Measurements from ENCODE around the gene CBARP.

The CBARP gene

GRCh38 chr19:1254530-1255185 lies 16.9 kb upstream of the CBARP start:
- no peak overlapping the region for H3K4me3 ChIP-seq (ENCODE audit: control insufficient read depth, low read depth, low read length)
- no peak for TF ChIP-seq CTCF (conservative IDR thresholded peaks at IDR 0.05; ENCODE audit: control insufficient read depth, insufficient read depth, low read depth, low read length)
- DNase-seq (ENCODE audit: low read depth): no peak

GRCh38 chr19:1254081-1254527 lies 16.3 kb upstream of the CBARP start:
- DNase-seq (ENCODE audit: low read depth): peak; percentile 56
- no peak for TF ChIP-seq CTCF (conservative IDR thresholded peaks at IDR 0.05; ENCODE audit: control insufficient read depth, insufficient read depth, low read depth, low read length)
- H3K4me3 ChIP-seq (ENCODE audit: control insufficient read depth, low read depth, low read length): peak overlapping the region; percentile 39

- H3K4me3 ChIP-seq (ENCODE audit: control insufficient read depth, low read depth, low read length): peak overlapping the region; percentile 39
- DNase-seq (ENCODE audit: low read depth): no peak
- no peak for TF ChIP-seq CTCF (conservative IDR thresholded peaks at IDR 0.05; ENCODE audit: control insufficient read depth, insufficient read depth, low read depth, low read length)
Observed at GRCh38 chr19:1253514-1254080, 15.8 kb upstream of the CBARP start.

- TF ChIP-seq CTCF (conservative IDR thresholded peaks at IDR 0.05; ENCODE audit: control insufficient read depth, insufficient read depth, low read depth, low read length): peak; percentile 1
- peak overlapping the region; percentile 77 for H3K4me3 ChIP-seq (ENCODE audit: control insufficient read depth, low read depth, low read length)
- DNase-seq (ENCODE audit: low read depth): peak; percentile 98
Observed at GRCh38 chr19:1252821-1253513, 15.2 kb upstream of the CBARP start.

- TF ChIP-seq CTCF (conservative IDR thresholded peaks at IDR 0.05; ENCODE audit: control insufficient read depth, insufficient read depth, low read depth, low read length): no peak
- H3K4me3 ChIP-seq (ENCODE audit: control insufficient read depth, low read depth, low read length): peak overlapping the region; percentile 77
- peak; percentile 98 for DNase-seq (ENCODE audit: low read depth)
Observed at GRCh38 chr19:1252221-1252820, 14.5 kb upstream of the CBARP start.

- no peak for TF ChIP-seq CTCF (conservative IDR thresholded peaks at IDR 0.05; ENCODE audit: control insufficient read depth, insufficient read depth, low read depth, low read length)
- DNase-seq (ENCODE audit: low read depth): peak; percentile 65
- peak overlapping the region; percentile 77 for H3K4me3 ChIP-seq (ENCODE audit: control insufficient read depth, low read depth, low read length)
Observed at GRCh38 chr19:1251330-1252220, 13.8 kb upstream of the CBARP start.

Data from fibroblast of mammary gland (primary cell).